ENCODE data around the gene CRBN. TPM values are rescaled to one million over a fixed set of nuclear protein-coding genes. Genes with fewer than 3 reads are reported as not detected.

CRBN gene
- polyA plus RNA-seq, 3 donors, result 65.0 to 79.2 (median 70.5) TPM

DNA sequence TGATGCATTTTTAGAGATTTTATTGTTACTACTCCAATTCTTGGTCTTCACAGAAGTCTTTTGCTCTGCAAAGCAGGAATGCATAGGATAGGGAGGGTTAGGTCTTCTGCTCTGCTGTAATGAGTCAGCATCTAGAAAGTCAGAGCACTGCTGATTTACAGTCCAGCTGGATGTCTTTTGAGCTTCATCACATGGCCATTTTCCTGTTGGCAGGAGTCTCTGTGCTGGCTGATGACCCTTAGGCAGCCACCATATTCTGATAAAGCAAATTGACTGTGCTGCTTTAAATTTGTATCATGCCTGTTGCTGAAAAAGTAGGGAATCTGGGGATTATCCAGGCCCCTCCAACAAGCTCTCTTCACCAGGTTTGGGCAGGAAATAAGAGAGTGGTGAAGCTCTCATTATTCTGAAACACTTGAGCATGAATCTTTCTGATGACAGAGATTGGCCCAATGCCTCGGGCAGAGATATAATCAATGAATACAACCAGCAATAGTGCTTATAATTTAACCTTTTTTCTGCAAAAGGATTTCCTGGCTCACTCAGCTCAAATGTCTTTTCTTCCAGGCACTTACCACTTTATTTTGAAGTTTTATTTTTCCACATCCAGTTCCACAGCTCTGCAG is 9.7 kb upstream of the CRBN start:
- no peak for DNase-seq (ENCODE audit: extremely low read depth in 1 of 11, low read depth in 9 of 11, low spot score in 4 of 11)

- no peak for DNase-seq (ENCODE audit: extremely low read depth in 1 of 11, low read depth in 9 of 11, low spot score in 4 of 11)
Observed at GRCh38 chr3:3184876-3185275, 5.4 kb upstream of the CRBN start.

DNA sequence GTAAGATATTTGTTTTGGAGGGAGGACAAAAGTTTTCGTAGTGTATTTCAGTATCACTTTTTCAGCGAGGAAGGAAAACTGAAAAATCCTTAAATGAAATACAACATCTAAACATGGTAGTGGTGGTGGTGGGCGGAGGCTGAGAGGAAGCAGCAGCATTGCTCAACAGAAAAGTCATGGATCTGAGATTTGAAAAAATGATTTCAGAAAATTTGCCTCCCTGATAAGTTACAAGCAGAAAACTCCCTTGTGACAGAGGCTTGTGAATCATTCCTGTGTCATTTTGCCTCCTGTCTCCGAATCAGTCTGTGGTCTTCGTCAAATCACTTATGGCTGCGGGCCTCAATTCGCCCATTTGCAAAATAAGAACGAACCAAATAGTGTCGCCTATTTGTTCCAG is 965 bp upstream of the CRBN start:
- DNase-seq (ENCODE audit: extremely low read depth in 1 of 11, low read depth in 9 of 11, low spot score in 4 of 11), result no peak

DNA sequence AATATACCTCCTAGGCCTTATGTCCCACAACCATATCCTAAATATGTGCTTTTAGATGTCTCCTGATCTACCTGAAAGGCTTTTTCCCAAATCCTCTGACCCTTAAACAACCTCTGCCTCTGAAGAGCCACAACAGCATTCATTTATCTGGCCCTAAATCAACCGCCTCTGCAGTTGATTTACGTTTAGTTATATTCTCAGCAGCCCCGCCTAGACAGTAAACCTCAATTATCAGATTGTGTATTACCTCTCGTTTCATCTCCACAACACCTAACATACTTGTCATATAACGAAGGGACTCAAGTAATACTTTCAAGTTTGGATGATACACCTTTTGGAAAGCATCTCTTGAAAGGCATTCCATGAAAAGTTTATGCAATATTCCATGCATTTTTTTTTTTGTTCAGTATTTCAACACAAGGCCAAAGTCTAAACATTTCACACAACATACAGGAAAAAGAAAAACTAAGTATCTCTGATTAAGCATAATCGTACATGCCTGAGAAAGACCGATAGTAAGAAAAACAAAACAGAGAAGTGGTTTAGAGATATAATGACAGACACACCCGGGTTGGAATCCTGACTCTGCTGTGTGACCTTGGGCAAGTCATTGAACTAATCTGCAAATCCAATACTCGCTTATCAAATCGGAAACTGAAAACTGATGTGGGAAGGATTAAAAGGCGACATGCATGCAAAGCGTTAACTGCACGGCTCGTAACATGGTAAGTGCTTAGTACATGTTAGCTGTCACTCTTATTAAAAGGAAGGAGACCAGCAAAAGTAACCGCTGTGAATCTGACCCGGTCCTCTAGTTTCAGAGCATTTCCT is 778 bp downstream of the CRBN start:
- no peak for DNase-seq (ENCODE audit: extremely low read depth in 1 of 11, low read depth in 9 of 11, low spot score in 4 of 11)

- no peak for DNase-seq (ENCODE audit: extremely low read depth in 1 of 11, low read depth in 9 of 11, low spot score in 4 of 11)
Observed at GRCh38 chr3:3177861-3178497, 1.5 kb downstream of the CRBN start.

GRCh38 chr3:3172627-3173026 is 6.9 kb downstream of the CRBN start:
- DNase-seq (ENCODE audit: extremely low read depth in 1 of 11, low read depth in 9 of 11, low spot score in 4 of 11), result no peak

- DNase-seq (ENCODE audit: extremely low read depth in 1 of 11, low read depth in 9 of 11, low spot score in 4 of 11), result peak in 3 of 11 donors; percentile 5 to 25 (median 6)
Observed at GRCh38 chr3:3170998-3171397, 8.5 kb downstream of the CRBN start.

GRCh38 chr3:3165650-3166049 is 13.8 kb downstream of the CRBN start:
- no peak for DNase-seq (ENCODE audit: extremely low read depth in 1 of 11, low read depth in 9 of 11, low spot score in 4 of 11)

- no peak for DNase-seq (ENCODE audit: extremely low read depth in 1 of 11, low read depth in 9 of 11, low spot score in 4 of 11)
Observed at GRCh38 chr3:3165241-3165640, 14.2 kb downstream of the CRBN start.

DNA sequence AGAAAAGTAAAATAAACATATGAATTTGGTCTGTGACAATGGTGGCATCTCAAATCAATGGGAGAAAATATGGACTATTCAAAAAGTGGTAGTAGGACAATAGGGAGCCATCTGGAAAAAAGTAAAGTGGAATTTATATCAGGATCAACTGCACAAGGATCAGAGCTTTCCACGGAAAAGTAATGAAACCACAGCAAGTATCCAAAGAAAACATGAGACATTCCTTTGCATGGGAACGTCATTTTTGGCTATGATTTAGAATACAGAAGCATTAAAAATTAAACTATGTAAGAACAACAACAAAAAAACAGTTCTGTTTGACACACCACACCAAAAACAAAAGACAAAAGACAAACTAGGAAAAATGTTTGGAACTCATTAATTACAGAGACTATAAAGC is 18.7 kb downstream of the CRBN start:
- DNase-seq (ENCODE audit: extremely low read depth in 1 of 11, low read depth in 9 of 11, low spot score in 4 of 11), result no peak

DNA sequence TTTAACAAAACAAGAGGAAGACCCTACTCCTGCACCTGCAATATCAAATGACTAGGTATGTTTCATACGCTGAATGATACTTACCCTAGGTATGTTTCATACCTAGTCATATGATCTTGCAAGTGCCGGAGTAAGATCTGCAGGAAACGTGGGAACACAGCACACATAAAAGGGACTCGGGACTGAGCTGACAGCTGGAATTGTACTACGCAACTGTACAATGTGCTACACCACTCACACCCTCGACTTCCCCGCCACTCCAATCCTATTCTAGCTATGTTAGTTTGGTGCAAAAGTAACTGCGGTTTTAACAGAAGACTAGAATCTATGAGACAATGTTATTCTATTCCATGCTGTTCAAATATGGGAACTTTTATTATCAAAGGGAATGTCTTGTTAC is 22.0 kb downstream of the CRBN start:
- DNase-seq (ENCODE audit: extremely low read depth in 1 of 11, low read depth in 9 of 11, low spot score in 4 of 11), result no peak

DNA sequence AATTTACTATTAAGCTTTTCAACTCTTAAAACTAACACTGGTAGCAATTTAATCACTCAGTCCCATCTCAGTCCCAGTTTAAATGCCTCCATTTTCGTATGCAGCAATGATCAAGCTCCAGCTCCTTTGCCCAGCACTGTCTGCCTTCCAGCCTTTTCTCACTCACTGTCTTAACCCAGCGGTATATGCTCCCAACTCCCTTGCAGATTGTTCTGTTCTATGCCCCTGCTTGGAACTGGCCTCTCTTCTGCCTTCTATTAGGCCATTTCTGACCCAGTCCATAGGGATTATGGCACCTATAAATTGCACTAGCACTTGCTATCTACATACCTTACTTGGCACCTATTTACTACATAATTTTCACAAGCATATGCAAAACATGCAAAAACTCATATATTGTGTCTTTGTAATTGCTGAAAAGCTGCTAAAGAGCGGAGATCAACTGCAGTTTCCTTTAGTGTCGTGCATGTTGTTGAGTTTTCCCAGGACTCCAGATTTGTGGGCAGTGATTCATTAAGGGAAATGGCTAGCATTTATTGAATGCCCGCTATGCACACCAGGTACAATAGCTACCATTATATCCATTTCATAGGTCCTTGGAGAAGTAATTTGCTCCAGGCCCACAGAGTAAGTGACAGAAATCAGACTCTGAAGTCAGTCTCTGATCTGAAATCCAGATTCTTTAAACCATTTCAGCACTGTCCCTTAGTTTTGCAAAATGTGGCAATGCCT is 24.4 kb downstream of the CRBN start:
- no peak for DNase-seq (ENCODE audit: extremely low read depth in 1 of 11, low read depth in 9 of 11, low spot score in 4 of 11)

- no peak for DNase-seq (ENCODE audit: extremely low read depth in 1 of 11, low read depth in 9 of 11, low spot score in 4 of 11)
Observed at GRCh38 chr3:3151513-3151912, 28.0 kb downstream of the CRBN start.

DNA sequence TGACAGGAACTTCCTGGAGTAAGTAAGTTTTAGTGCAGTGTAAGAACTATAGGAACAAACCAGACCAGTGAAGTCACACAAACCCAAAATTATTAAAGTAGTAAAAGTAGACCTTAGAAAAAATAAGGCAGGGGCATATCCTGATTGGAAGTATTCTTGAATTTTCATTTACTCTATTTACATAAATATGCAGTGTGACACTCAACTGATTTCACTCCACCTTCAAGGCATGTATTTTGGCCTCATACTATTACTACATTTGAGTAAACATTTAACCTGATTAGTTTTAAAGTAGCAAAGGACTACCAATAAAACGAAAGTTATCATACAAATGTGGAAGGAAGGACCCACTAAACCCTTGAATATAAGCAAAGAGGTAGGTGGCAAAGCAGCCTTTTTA is 29.9 kb downstream of the CRBN start:
- DNase-seq (ENCODE audit: extremely low read depth in 1 of 11, low read depth in 9 of 11, low spot score in 4 of 11), result no peak

DNA sequence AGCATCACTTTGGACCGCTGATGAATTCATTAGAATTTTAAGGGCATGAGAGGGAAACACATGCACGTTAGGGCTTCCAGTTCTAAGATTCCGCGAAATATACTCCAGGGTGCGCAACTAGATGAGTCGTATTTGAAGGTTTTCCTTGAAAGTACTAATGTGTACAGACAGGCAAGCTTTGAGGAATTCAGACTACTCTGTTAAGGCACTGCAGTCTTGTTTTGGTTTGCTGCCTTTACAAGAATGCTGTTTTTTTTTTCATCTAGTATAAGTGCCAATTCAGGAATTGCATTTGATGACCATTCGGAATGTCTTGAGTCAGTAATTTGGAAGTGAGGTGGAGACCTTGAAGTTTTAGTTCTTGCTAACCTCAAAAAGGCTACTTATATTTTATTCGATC is 33.7 kb downstream of the CRBN start:
- DNase-seq (ENCODE audit: extremely low read depth in 1 of 11, low read depth in 9 of 11, low spot score in 4 of 11), result no peak

- DNase-seq (ENCODE audit: extremely low read depth in 1 of 11, low read depth in 9 of 11, low spot score in 4 of 11), result no peak
Observed at GRCh38 chr3:3141939-3142338, 37.6 kb downstream of the CRBN start.

GRCh38 chr3:3137526-3137925 is 42.0 kb downstream of the CRBN start:
- DNase-seq (ENCODE audit: extremely low read depth in 1 of 11, low read depth in 9 of 11, low spot score in 4 of 11), result no peak

DNA sequence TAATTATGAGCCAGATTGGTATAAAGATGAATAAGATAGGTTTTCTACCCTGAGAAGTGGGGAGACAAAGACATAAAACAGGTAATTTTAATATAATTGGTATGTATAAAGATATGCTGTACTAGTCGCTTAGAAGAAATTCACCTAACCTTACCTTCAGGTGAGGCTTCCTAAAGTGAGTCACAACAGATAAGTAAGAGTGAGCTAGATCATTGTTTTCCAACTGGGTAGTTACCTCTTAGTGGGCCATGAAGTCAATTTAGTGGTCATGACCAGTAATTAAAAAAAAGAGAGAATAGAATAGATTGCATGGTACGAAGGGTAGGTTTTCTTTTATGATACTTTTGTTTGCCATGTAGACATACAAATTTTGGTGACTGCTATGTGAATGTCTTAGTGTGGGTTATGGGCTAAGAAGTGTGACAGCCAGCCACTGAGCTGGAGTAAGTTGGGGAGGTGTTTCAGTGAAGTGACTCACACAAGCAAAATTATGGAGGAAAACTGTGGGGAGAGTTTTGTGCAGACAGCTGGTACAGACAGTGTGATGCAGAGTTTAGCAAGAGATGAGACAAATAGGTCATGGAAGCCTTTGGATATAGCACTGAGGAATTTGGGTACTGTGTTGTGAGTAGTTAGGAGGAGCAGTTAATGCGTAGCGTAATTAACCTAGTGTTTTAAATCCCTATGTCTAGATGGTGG is 44.6 kb downstream of the CRBN start:
- DNase-seq (ENCODE audit: extremely low read depth in 1 of 11, low read depth in 9 of 11, low spot score in 4 of 11), result no peak

GRCh38 chr3:3133500-3133899 is 46.0 kb downstream of the CRBN start:
- no peak for DNase-seq (ENCODE audit: extremely low read depth in 1 of 11, low read depth in 9 of 11, low spot score in 4 of 11)
